Skeletal muscle tissue (tissue), 4 donors: Measurements from ENCODE around the gene APBB1. TPM values are rescaled to one million over a fixed set of nuclear protein-coding genes. Genes with fewer than 3 reads are reported as not detected.
A peak's percentile ranks its signal among the peaks of the same experiment; 100 is the strongest.

Experiments used
- H3K27ac ChIP-seq: one replicate; pipeline ENCODE4 v1.7.0; 2013; ENCODE audit warnings: mild to moderate bottlenecking, low read depth, low read length, inconsistent platforms
- H3K27me3 ChIP-seq, 3 donors: one replicate each; pipeline ENCODE4 v1.7.0; 2013; ENCODE audit warnings: low read length in 3 of 3; ENCODE audit not compliant: control insufficient read depth in 3 of 3, insufficient read depth in 3 of 3
- H3K36me3 ChIP-seq, 3 donors: one replicate each; pipeline ENCODE4 v1.7.0; 2013; ENCODE audit warnings: low read length in 3 of 3; ENCODE audit not compliant: control insufficient read depth in 3 of 3, insufficient read depth in 3 of 3
- H3K4me1 ChIP-seq, 3 donors: one replicate each; pipeline ENCODE4 v1.7.0; 2013; ENCODE audit warnings: low read length in 3 of 3, mild to moderate bottlenecking in 3 of 3; ENCODE audit not compliant: control insufficient read depth in 3 of 3, insufficient read depth in 3 of 3
- H3K4me3 ChIP-seq, 3 donors: one replicate each; pipeline ENCODE4 v1.7.0; 2013; ENCODE audit warnings: low read length in 3 of 3
- H3K9ac ChIP-seq, 3 donors: one replicate each; pipeline ENCODE4 v1.7.0; 2013; ENCODE audit warnings: low read length in 3 of 3, mild to moderate bottlenecking in 3 of 3, moderate library complexity in 2 of 3, low read depth in 1 of 3
- H3K9me3 ChIP-seq, 3 donors: one replicate each; pipeline ENCODE4 v1.7.0; 2013; ENCODE audit warnings: low read length in 3 of 3; ENCODE audit not compliant: control insufficient read depth in 3 of 3
- total RNA-seq: library from RNA; depleted of rRNA; stranded (reverse); fragments of >200 nt; gene quantifications from one replicate; pipeline ENCODE4 v1.2.3, GENCODE V29; 2014
- donor health status: Osteomylitis.

Gene APBB1
- total RNA-seq, result 28.7 TPM

DNA sequence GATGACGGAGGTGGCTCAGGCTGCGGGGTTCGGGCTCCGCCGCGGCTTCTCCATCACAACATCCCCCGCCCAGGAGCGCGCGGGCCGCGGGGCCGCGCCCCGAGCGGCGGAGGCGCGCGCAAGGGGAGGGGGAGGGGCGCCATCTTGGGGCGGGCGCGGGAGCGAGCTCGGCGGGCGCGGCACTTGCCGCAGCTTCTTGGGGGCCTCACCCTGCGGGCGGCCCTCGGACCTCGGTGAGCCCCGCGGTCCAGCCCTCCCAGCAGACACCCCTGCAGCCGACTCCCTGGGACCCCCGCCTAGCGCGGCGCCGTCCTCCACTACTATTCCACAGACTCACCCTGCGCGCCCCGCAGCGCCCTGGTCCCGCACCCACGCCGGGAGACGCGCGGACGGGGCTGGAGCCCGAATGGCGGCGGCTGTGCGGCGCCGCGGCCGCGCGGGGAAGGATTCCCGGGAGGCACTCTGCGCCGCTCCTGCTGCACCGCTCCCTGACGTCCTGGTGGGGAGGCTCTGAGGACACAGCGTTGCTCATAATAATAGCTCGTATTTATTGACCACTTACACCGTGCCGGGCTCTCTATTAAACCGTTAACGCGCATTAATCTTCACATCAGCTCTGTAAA lies at the start of gene APBB1:
Gene APBB1 (minus strand): TSS at position 86 of the 623 bp plus-strand sequence. CDS start 7,747 bp downstream, outside the sequence.
- Histone ChIP-seq H3K36me3 (peaks cover 0 to 3% (median 0%) of the 10 kb centered on the region in 3 donors), H3K4me3 (peak within 1 kb of the TSS; percentile 73 to 83 (median 78)), H3K27me3 (no peaks in the 10 kb centered on the region), H3K9me3 (no peaks in the 10 kb centered on the region), H3K9ac (peak within 1 kb of the TSS; percentile 87 to 95 (median 88)), H3K27ac (peak within 1 kb of the TSS; percentile 84), H3K4me1 (peaks cover 9 to 16% (median 13%) of the 10 kb centered on the region in 3 donors)

GRCh38 chr11:6459099-6459450 lies 40.2 kb upstream of the APBB1 start:
- H3K36me3 ChIP-seq, result peaks cover 39 to 69% (median 57%) of the 10 kb centered on the region in 3 donors
- peaks cover 5 to 14% (median 13%) of the 10 kb centered on the region in 3 donors for H3K4me1 ChIP-seq
- no peak overlapping the region for H3K27ac ChIP-seq
- H3K9me3 ChIP-seq, result no peaks in the 10 kb centered on the region
- H3K4me3 ChIP-seq, result no peak overlapping the region
- no peak overlapping the region for H3K9ac ChIP-seq
- H3K27me3 ChIP-seq, result no peaks in the 10 kb centered on the region

- H3K36me3 ChIP-seq, result peaks cover 33 to 69% (median 55%) of the 10 kb centered on the region in 3 donors
- no peak overlapping the region for H3K27ac ChIP-seq
- peak overlapping the region in 1 of 3 donors; percentile 28 for H3K9ac ChIP-seq
- no peak overlapping the region for H3K4me3 ChIP-seq
- H3K4me1 ChIP-seq, result peaks cover 5 to 14% (median 13%) of the 10 kb centered on the region in 3 donors
- no peaks in the 10 kb centered on the region for H3K27me3 ChIP-seq
- no peaks in the 10 kb centered on the region for H3K9me3 ChIP-seq
These were observed 39.6 kb upstream of the APBB1 start for GRCh38 chr11:6458352-6459098.

- H3K9ac ChIP-seq, result no peak overlapping the region
- H3K27ac ChIP-seq, result no peak overlapping the region
- peaks cover 31 to 77% (median 59%) of the 10 kb centered on the region in 3 donors for H3K36me3 ChIP-seq
- no peak overlapping the region for H3K4me3 ChIP-seq
- no peaks in the 10 kb centered on the region for H3K9me3 ChIP-seq
- H3K27me3 ChIP-seq, result no peaks in the 10 kb centered on the region
- H3K4me1 ChIP-seq, result peaks cover 6 to 14% (median 13%) of the 10 kb centered on the region in 3 donors
These were observed 38.9 kb upstream of the APBB1 start for GRCh38 chr11:6457581-6458320.

- Histone ChIP-seq H3K4me1 (peaks cover 10 to 14% (median 13%) of the 10 kb centered on the region in 3 donors), H3K9ac (no peak overlapping the region), H3K9me3 (no peaks in the 10 kb centered on the region), H3K4me3 (no peak overlapping the region), H3K36me3 (peaks cover 31 to 83% (median 68%) of the 10 kb centered on the region in 3 donors), H3K27me3 (no peaks in the 10 kb centered on the region), H3K27ac (no peak overlapping the region)
These were observed 37.6 kb upstream of the APBB1 start for GRCh38 chr11:6456361-6457073.

DNA sequence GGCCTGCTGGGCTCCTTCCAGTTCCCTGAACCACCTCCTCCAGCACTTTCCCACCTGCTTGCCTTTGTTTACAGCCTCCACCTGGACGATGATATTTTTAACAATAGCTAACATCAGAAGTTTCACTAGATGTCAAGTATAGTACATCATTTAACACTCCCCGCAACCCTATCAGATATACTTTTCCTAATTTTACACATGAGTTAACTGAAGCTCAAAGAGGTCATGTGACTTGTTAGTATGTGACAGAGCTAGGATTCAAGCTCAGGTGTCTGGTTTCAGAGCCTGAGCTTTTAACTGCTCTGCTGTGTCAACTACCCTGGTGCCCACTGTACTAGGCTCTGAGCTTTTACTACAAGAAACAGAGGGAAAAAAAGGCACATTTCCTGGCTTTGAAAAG lies 36.2 kb upstream of the APBB1 start:
- Histone ChIP-seq H3K27ac (no peak overlapping the region), H3K9me3 (no peaks in the 10 kb centered on the region), H3K4me3 (no peak overlapping the region), H3K4me1 (peaks cover 10 to 14% (median 13%) of the 10 kb centered on the region in 3 donors), H3K9ac (peak overlapping the region in 2 of 3 donors; percentile 26 to 30), H3K36me3 (peaks cover 42 to 92% (median 81%) of the 10 kb centered on the region in 3 donors), H3K27me3 (no peaks in the 10 kb centered on the region)

GRCh38 chr11:6453152-6453551 lies 34.3 kb upstream of the APBB1 start:
- H3K4me3 ChIP-seq, result no peak overlapping the region
- H3K9me3 ChIP-seq, result no peaks in the 10 kb centered on the region
- no peak overlapping the region for H3K27ac ChIP-seq
- no peak overlapping the region for H3K9ac ChIP-seq
- H3K36me3 ChIP-seq, result peaks cover 53 to 90% (median 80%) of the 10 kb centered on the region in 3 donors
- H3K4me1 ChIP-seq, result peaks cover 10 to 14% (median 13%) of the 10 kb centered on the region in 3 donors
- H3K27me3 ChIP-seq, result no peaks in the 10 kb centered on the region

GRCh38 chr11:6452219-6452618 lies 33.3 kb upstream of the APBB1 start:
- Histone ChIP-seq H3K9me3 (no peaks in the 10 kb centered on the region), H3K4me3 (no peak overlapping the region), H3K27ac (no peak overlapping the region), H3K9ac (no peak overlapping the region), H3K36me3 (peaks cover 55 to 84% (median 72%) of the 10 kb centered on the region in 3 donors), H3K27me3 (no peaks in the 10 kb centered on the region), H3K4me1 (peaks cover 10 to 14% (median 13%) of the 10 kb centered on the region in 3 donors)

DNA sequence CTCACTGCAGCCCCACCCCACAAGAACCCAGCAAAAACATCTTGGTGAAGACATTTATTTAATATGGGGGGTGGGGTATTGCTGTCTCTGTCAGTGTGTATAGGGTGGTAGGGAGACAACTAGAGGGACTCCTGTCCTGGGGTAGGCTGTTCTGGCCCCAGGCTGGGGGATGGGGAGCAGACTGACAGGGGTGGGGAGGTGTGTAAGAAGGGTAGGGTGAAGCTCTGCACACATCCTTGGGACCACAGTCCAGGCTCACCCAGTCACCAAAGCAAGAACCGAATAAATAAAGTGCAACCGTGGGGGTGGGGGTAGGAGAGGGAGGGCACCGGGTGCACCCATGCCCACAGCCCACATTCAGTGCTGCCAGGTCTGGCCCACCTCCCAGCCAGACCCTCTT lies 29.7 kb upstream of the APBB1 start:
- Histone ChIP-seq H3K4me3 (no peak overlapping the region), H3K27ac (no peak overlapping the region), H3K4me1 (peaks cover 0 to 4% (median 0%) of the 10 kb centered on the region in 3 donors), H3K9ac (no peak overlapping the region), H3K9me3 (no peaks in the 10 kb centered on the region), H3K36me3 (peaks cover 32 to 51% (median 44%) of the 10 kb centered on the region in 3 donors), H3K27me3 (no peaks in the 10 kb centered on the region)
